PC-3 (cell line): ENCODE measurements around the gene AVEN. TPM values are rescaled to one million over a fixed set of nuclear protein-coding genes. Genes with fewer than 3 reads are reported as not detected.
"Not testable (repeated sequence)": the region's sequence is repeated elsewhere in the genome, so short reads cannot be mapped to it uniquely, and the experiment has no call there.

ENCODE experiments used
- ATAC-seq: fragments of 200-7000 bp; cut with Tn5 transposase; 2 replicates; pipeline ENCODE4 v1.9.1; 2020; ENCODE audit warnings: mild to moderate bottlenecking, moderate library complexity
- BruUV-seq: library from RNA; stranded (reverse); fragments of 400-500 nt; replicated peaks from 2 replicates; lab custom pipeline; 2021; lab: Mats Ljungman, UMichigan
- CTCF ChIA-PET: fragments of 300-600 bp; sonication (Branson Sonifier 250); formaldehyde crosslinking; loops from one replicate; lab custom pipeline; 2022; ENCODE audit warnings: antibody characterized with exemption; lab: Charles Lee
- POLR2A ChIA-PET: fragments of 300-600 bp; sonication (Branson Sonifier 250); formaldehyde crosslinking; loops from one replicate; lab custom pipeline; 2022; ENCODE audit warnings: antibody characterized with exemption; ENCODE audit not compliant: unreplicated experiment; lab: Charles Lee
- DNase-seq: peaks from one replicate; pipeline ENCODE4 v3.0.0-alpha.2; 2015
- H2AFZ ChIP-seq: fragments of 300-600 bp; sonication (generic); 2 replicates; pipeline ENCODE4 v1.6.0; 2016; ENCODE audit warnings: antibody characterized with exemption, low read length
- H3F3A ChIP-seq: fragments of 300-600 bp; sonication (generic); one replicate; pipeline ENCODE4 v1.6.0; 2017; ENCODE audit warnings: antibody characterized with exemption, low read length, control low read depth, mild to moderate bottlenecking; ENCODE audit not compliant: unreplicated experiment
- H3K27ac ChIP-seq: fragments of 300-600 bp; sonication (generic); 2 replicates; pipeline ENCODE4 v1.5.1; 2016; ENCODE audit warnings: mild to moderate bottlenecking, low read length
- H3K27me3 ChIP-seq: fragments of 300-600 bp; sonication (generic); 2 replicates; pipeline ENCODE4 v1.6.1; 2016; ENCODE audit warnings: low read length, mixed read lengths
- H3K36me3 ChIP-seq: fragments of 300-600 bp; sonication (generic); 2 replicates; pipeline ENCODE4 v1.6.1; 2016; ENCODE audit warnings: low read depth, mixed run types, low read length, mixed read lengths
- H3K4me1 ChIP-seq: fragments of 300-600 bp; sonication (generic); 2 replicates; pipeline ENCODE4 v1.5.1; 2016; ENCODE audit warnings: low read length; ENCODE audit not compliant: insufficient read depth
- H3K4me2 ChIP-seq: fragments of 300-600 bp; sonication (generic); 2 replicates; pipeline ENCODE4 v1.6.0; 2016; ENCODE audit warnings: low read length
- H3K4me3 ChIP-seq: fragments of 300-600 bp; sonication (generic); 2 replicates; pipeline ENCODE4 v1.5.1; 2016; ENCODE audit warnings: mild to moderate bottlenecking, low read length, mixed read lengths
- H3K79me2 ChIP-seq: fragments of 300-600 bp; sonication (generic); 2 replicates; pipeline ENCODE4 v1.6.1; 2017; ENCODE audit warnings: low read length, mixed read lengths
- H3K9ac ChIP-seq: fragments of 300-600 bp; sonication (generic); 2 replicates; pipeline ENCODE4 v1.6.0; 2016; ENCODE audit warnings: mild to moderate bottlenecking, low read length
- H3K9me2 ChIP-seq: fragments of 300-600 bp; sonication (generic); replicated peaks from 2 replicates; pipeline ENCODE4 v1.6.1; 2016; ENCODE audit warnings: mixed run types, low read length, mixed read lengths
- H3K9me3 ChIP-seq: fragments of 300-600 bp; sonication (generic); 2 replicates; pipeline ENCODE4 v1.6.1; 2016; ENCODE audit warnings: low read length, mixed read lengths
- H4K20me1 ChIP-seq: fragments of 300-600 bp; sonication (generic); 2 replicates; pipeline ENCODE4 v1.6.1; 2016; ENCODE audit warnings: low read length, mixed read lengths
- CTCF ChIP-seq: fragments of 300-600 bp; sonication (generic); conservative IDR thresholded peaks from 2 replicates; pipeline ENCODE4 v1.5.1; 2017; ENCODE audit warnings: antibody characterized with exemption, low read depth, mild to moderate bottlenecking, low read length
- EZH2 ChIP-seq: fragments of 300-600 bp; sonication (generic); IDR thresholded peaks from one replicate; pipeline ENCODE4 v1.6.1; 2017; ENCODE audit warnings: antibody characterized with exemption, mild to moderate bottlenecking, low read length; ENCODE audit not compliant: unreplicated experiment
- EZH2phosphoT487 ChIP-seq: fragments of 300-600 bp; sonication (generic); IDR thresholded peaks from 2 replicates; pipeline ENCODE4 v1.6.1; 2018; ENCODE audit warnings: mild to moderate bottlenecking, antibody characterized with exemption, low read length, borderline replicate concordance
- intact Hi-C: fragments of 100-400 bp; cut with micrococcal nuclease; formaldehyde crosslinking; loops from 2 replicates; pipeline ENCODE4 v1.9.0; 2023
- total RNA-seq: library from RNA; depleted of rRNA; stranded (reverse); fragments of >200 nt; gene quantifications from 2 replicates; pipeline ENCODE4 v1.2.3, GENCODE V29; 2014

AVEN gene
- total RNA-seq, 1 experiment from 2014 or later, result 10.5 TPM

GRCh38 chr15:34009656-34010055 lies 29.3 kb downstream of the AVEN start:
- H4K20me1 ChIP-seq, result no peaks in the 10 kb centered on the region
- no peaks in the 10 kb centered on the region for H3F3A ChIP-seq
- no peaks in the 10 kb centered on the region for H3K79me2 ChIP-seq
- DNase-seq, result no peak
- no peaks in the 10 kb centered on the region for H3K4me1 ChIP-seq
- no peaks in the 10 kb centered on the region for H3K9me2 ChIP-seq
- H3K4me3 ChIP-seq, result no peak overlapping the region
- H3K9ac ChIP-seq, result no peak overlapping the region
- H2AFZ ChIP-seq, result no peak overlapping the region
- POLR2A ChIA-PET, result no interaction called here
- no peak for TF ChIP-seq EZH2phosphoT487
- TF ChIP-seq EZH2, result no peak
- TF ChIP-seq CTCF, result no peak
- H3K36me3 ChIP-seq, result no peaks in the 10 kb centered on the region
- CTCF ChIA-PET, result no interaction called here
- H3K27ac ChIP-seq, result no peak overlapping the region
- no TSS peak for BruUV-seq
- no peak for ATAC-seq
- H3K27me3 ChIP-seq, result no peaks in the 10 kb centered on the region
- intact Hi-C loops, result no loop called here
- no peak overlapping the region for H3K4me2 ChIP-seq
- no peaks in the 10 kb centered on the region for H3K9me3 ChIP-seq

- H4K20me1 ChIP-seq, result no peaks in the 10 kb centered on the region
- H2AFZ ChIP-seq, result no peak overlapping the region
- no peak overlapping the region for H3K27ac ChIP-seq
- no peaks in the 10 kb centered on the region for H3K9me3 ChIP-seq
- H3K27me3 ChIP-seq, result no peaks in the 10 kb centered on the region
- TF ChIP-seq CTCF (no peak), EZH2 (no peak), EZH2phosphoT487 (no peak)
- BruUV-seq, result no TSS peak
- H3K36me3 ChIP-seq, result no peaks in the 10 kb centered on the region
- no peaks in the 10 kb centered on the region for H3K9me2 ChIP-seq
- H3K4me3 ChIP-seq, result no peak overlapping the region
- no peaks in the 10 kb centered on the region for H3F3A ChIP-seq
- ChIA-PET CTCF (no interaction called here), POLR2A (no interaction called here)
- H3K79me2 ChIP-seq, result no peaks in the 10 kb centered on the region
- intact Hi-C loops, result no loop called here
- ATAC-seq, result no peak
- no peak overlapping the region for H3K4me2 ChIP-seq
- H3K9ac ChIP-seq, result no peak overlapping the region
- no peaks in the 10 kb centered on the region for H3K4me1 ChIP-seq
- no peak for DNase-seq
Observed at GRCh38 chr15:34006381-34006780, 32.6 kb downstream of the AVEN start.

- BruUV-seq, result no TSS peak
- Histone ChIP-seq H3K9me3 (no peaks in the 10 kb centered on the region), H3K4me3 (no peak overlapping the region), H3K36me3 (no peaks in the 10 kb centered on the region), H3K79me2 (no peaks in the 10 kb centered on the region), H3K27me3 (no peaks in the 10 kb centered on the region), H3K9ac (no peak overlapping the region), H3K27ac (no peak overlapping the region), H3F3A (no peaks in the 10 kb centered on the region), H3K4me1 (no peaks in the 10 kb centered on the region), H3K4me2 (no peak overlapping the region), H4K20me1 (no peaks in the 10 kb centered on the region), H2AFZ (no peak overlapping the region), H3K9me2 (no peaks in the 10 kb centered on the region)
- intact Hi-C loops, result no loop called here
- ATAC-seq, result peak; percentile 92
- peak; percentile 34 for DNase-seq
- POLR2A ChIA-PET, result no interaction called here
- CTCF ChIA-PET, result no interaction called here
- TF ChIP-seq CTCF (no peak), EZH2phosphoT487 (no peak), EZH2 (no peak)
Observed at GRCh38 chr15:34001536-34001935, 37.5 kb downstream of the AVEN start.

- H3F3A ChIP-seq, H3K36me3 ChIP-seq, POLR2A ChIA-PET, H4K20me1 ChIP-seq, ATAC-seq, H3K9me2 ChIP-seq, H3K79me2 ChIP-seq, H3K4me1 ChIP-seq, DNase-seq, H3K27me3 ChIP-seq, H2AFZ ChIP-seq, H3K4me2 ChIP-seq, H3K27ac ChIP-seq, CTCF ChIA-PET, H3K9me3 ChIP-seq, BruUV-seq, H3K4me3 ChIP-seq, H3K9ac ChIP-seq: not testable (repeated sequence)
- intact Hi-C loops, result loop anchor here (2.0 kb wide), 1 partner anchor 21 kb away; no protein-coding TSS in a partner anchor
Observed at GRCh38 chr15:33995666-33996065, 43.3 kb downstream of the AVEN start.
